Activated CD8-positive, alpha-beta memory T cell treated with anti-CD3 and anti-CD28 coated beads, Interleukin-2, amount 50 U/mL, for 48 hours (primary cell): ENCODE results near the gene CGNL1.

Experiments
- DNase-seq: peaks from one replicate; pipeline ENCODE4 v3.0.0-alpha.2; 2020

CGNL1 gene

GRCh38 chr15:57532731-57533447, 156.6 kb downstream of the CGNL1 start:
- DNase-seq = no peak

GRCh38 chr15:57533448-57533799, 157.1 kb downstream of the CGNL1 start:
- DNase-seq = no peak

GRCh38 chr15:57534281-57534680, 158.0 kb downstream of the CGNL1 start:
- DNase-seq = no peak

GRCh38 chr15:57537072-57537471, 160.8 kb downstream of the CGNL1 start:
- DNase-seq = no peak

GRCh38 chr15:57537488-57538264, 161.4 kb downstream of the CGNL1 start:
- DNase-seq = no peak

- no peak for DNase-seq
These were observed 161.9 kb downstream of the CGNL1 start for GRCh38 chr15:57538265-57538529.

GRCh38 chr15:57538821-57539220, 162.5 kb downstream of the CGNL1 start:
- no peak for DNase-seq

GRCh38 chr15:57540211-57540610, 163.9 kb downstream of the CGNL1 start:
- DNase-seq = no peak

GRCh38 chr15:57540736-57541135, 164.4 kb downstream of the CGNL1 start:
- DNase-seq = no peak

GRCh38 chr15:57541271-57541670, 165.0 kb downstream of the CGNL1 start:
- no peak for DNase-seq

- DNase-seq = peak; percentile 60
These were observed 165.7 kb downstream of the CGNL1 start for GRCh38 chr15:57541805-57542504.

GRCh38 chr15:57542505-57542817, 166.2 kb downstream of the CGNL1 start:
- no peak for DNase-seq

- no peak for DNase-seq
These were observed 168.7 kb downstream of the CGNL1 start for GRCh38 chr15:57544848-57545480.

GRCh38 chr15:57545995-57546394, 169.7 kb downstream of the CGNL1 start:
- DNase-seq = no peak

- no peak for DNase-seq
These were observed 171.0 kb downstream of the CGNL1 start for GRCh38 chr15:57547243-57547755.

- DNase-seq = no peak
These were observed 172.0 kb downstream of the CGNL1 start for GRCh38 chr15:57548351-57548750.

GRCh38 chr15:57548835-57549234, 172.5 kb downstream of the CGNL1 start:
- DNase-seq = no peak

GRCh38 chr15:57549935-57550334, 173.6 kb downstream of the CGNL1 start:
- DNase-seq = no peak

- no peak for DNase-seq
These were observed 174.3 kb downstream of the CGNL1 start for GRCh38 chr15:57550640-57551039.

GRCh38 chr15:57551715-57552677, 175.7 kb downstream of the CGNL1 start:
- DNase-seq = no peak

GRCh38 chr15:57552678-57553334, 176.5 kb downstream of the CGNL1 start:
- DNase-seq = no peak

GRCh38 chr15:57553526-57553925, 177.2 kb downstream of the CGNL1 start:
- DNase-seq = no peak
